Anterior cingulate cortex (tissue), 58 donors: ENCODE measurements around the gene ATP8B1.

Experiments
- DNase-seq, 58 donors: peaks; one replicate each; lab custom pipeline; 2025; lab: John Stamatoyannopoulos, UW

ATP8B1 gene

GRCh38 chr18:57819671-57820460 lies 16.8 kb upstream of the ATP8B1 start:
- no peak for DNase-seq

- no peak for DNase-seq
These were observed 16.0 kb upstream of the ATP8B1 start for GRCh38 chr18:57819119-57819518.

- DNase-seq = no peak
These were observed 13.3 kb upstream of the ATP8B1 start for GRCh38 chr18:57816208-57816954.

- DNase-seq = no peak
These were observed 11.4 kb upstream of the ATP8B1 start for GRCh38 chr18:57814555-57814954.

- DNase-seq = no peak
These were observed 10.1 kb upstream of the ATP8B1 start for GRCh38 chr18:57813245-57813644.

- DNase-seq = no peak
These were observed 9.0 kb upstream of the ATP8B1 start for GRCh38 chr18:57812126-57812477.

GRCh38 chr18:57811477-57812125 lies 8.5 kb upstream of the ATP8B1 start:
- no peak for DNase-seq

GRCh38 chr18:57809190-57809589 lies 6.1 kb upstream of the ATP8B1 start:
- DNase-seq = no peak

GRCh38 chr18:57807336-57808117 lies 4.4 kb upstream of the ATP8B1 start:
- DNase-seq = no peak

GRCh38 chr18:57806978-57807285 lies 3.8 kb upstream of the ATP8B1 start:
- peak in 4 of 58 donors; percentile 3 to 25 (median 15) for DNase-seq

- no peak for DNase-seq
These were observed 3.3 kb upstream of the ATP8B1 start for GRCh38 chr18:57806201-57806977.

GRCh38 chr18:57805117-57805516 lies 2.0 kb upstream of the ATP8B1 start:
- no peak for DNase-seq

- DNase-seq = no peak
These were observed 1.4 kb upstream of the ATP8B1 start for GRCh38 chr18:57804557-57804956.

- DNase-seq = no peak
These were observed 657 bp downstream of the ATP8B1 start for GRCh38 chr18:57802213-57803102.

- no peak for DNase-seq
These were observed 1.3 kb downstream of the ATP8B1 start for GRCh38 chr18:57801761-57802212.

GRCh38 chr18:57801325-57801724 lies 1.8 kb downstream of the ATP8B1 start:
- DNase-seq = no peak

- no peak for DNase-seq
These were observed 4.3 kb downstream of the ATP8B1 start for GRCh38 chr18:57798713-57799373.

GRCh38 chr18:57797209-57797651 lies 5.9 kb downstream of the ATP8B1 start:
- no peak for DNase-seq
